Heart left ventricle (tissue), 13 donors: ENCODE results near the gene KRT1.

Source experiments
- POLR2A ChIP-seq, 2 donors: fragments of 450-650 bp; IDR thresholded peaks; one replicate each; pipeline ENCODE4 v1.6.1; 2017; ENCODE audit warnings: antibody characterized with exemption in 2 of 2, mild to moderate bottlenecking in 2 of 2, moderate library complexity in 2 of 2
- TF ChIP-seq, protein P1 (sequence below), 12 donors: fragments of 200-600 bp; sonication (generic) in 4 of 12; IDR thresholded peaks; one replicate each; pipeline versions ENCODE4 v1.5.0 to v1.8.0; 2018 to 2022; ENCODE audit warnings: antibody characterized with exemption in 12 of 12, mild to moderate bottlenecking in 5 of 12
- donor health status: ischemic (EF 13 %, LVEDD 7.1; RV severe dilation, severe dysfunction).
- donor health status: DM: no; HTN: yes; CAD: no.
- donor health status: DM: no; HTN: no; CAD: no.
- donor health status: ischemic (EF 25% LVEDD 6.9; RV normal size, moderate dysfunction).
- donor health status: ischemic (EF 25% LVEDD 5.7; RV mildly dilated, moderate dysfunction).
- donor health status: ischemic (EF 35%, LVEDD 5.7; RV mildly dilated, moderate dysfunction).
- donor health status: nonischemic (EF 11% LVEDD 7.7; RV severe dilation, severe dysfunction).
- donor health status: DM: yes; HTN: yes; CAD: no.
- donor health status: PGD.
- donor health status: ischemic (EF 29% LVEDD 5.4; RV normal size, mild dysfunction).
- donor health status: nonischemic (EF 23%, LVEDD 6.1; RV moderate dilation, normal function).

DNA sequence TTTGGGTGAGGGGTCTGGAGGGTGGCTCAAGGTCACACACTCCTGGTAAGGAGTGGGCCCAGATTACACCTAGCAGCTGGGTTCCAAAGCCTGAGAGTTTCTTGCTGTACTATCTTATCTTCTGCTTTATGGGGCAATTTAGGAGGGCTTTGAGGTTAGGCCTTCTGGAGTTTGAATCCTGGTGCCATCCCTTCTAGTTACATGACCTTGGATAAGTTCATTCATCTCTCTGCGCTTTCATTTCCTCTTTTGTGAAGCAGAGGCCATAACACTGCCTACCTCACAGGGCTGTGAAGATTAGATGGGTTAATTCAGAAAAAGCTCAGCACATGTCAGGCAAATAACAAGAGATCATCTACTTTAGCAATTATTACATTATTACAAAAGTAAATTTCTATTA, 30.5 kb upstream of the KRT1 start:
- TF ChIP-seq, protein P1, sequence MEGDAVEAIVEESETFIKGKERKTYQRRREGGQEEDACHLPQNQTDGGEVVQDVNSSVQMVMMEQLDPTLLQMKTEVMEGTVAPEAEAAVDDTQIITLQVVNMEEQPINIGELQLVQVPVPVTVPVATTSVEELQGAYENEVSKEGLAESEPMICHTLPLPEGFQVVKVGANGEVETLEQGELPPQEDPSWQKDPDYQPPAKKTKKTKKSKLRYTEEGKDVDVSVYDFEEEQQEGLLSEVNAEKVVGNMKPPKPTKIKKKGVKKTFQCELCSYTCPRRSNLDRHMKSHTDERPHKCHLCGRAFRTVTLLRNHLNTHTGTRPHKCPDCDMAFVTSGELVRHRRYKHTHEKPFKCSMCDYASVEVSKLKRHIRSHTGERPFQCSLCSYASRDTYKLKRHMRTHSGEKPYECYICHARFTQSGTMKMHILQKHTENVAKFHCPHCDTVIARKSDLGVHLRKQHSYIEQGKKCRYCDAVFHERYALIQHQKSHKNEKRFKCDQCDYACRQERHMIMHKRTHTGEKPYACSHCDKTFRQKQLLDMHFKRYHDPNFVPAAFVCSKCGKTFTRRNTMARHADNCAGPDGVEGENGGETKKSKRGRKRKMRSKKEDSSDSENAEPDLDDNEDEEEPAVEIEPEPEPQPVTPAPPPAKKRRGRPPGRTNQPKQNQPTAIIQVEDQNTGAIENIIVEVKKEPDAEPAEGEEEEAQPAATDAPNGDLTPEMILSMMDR (IDR thresholded peaks at IDR 0.05): no peak
- TF ChIP-seq POLR2A (IDR thresholded peaks at IDR 0.05): no peak
